HG03039 (cell line): ENCODE data around the gene TMPO.
"Not testable (repeated sequence)": the region's sequence is repeated elsewhere in the genome, so short reads cannot be mapped to it uniquely, and the experiment has no call there.

Experiments used
- ATAC-seq: cut with Tn5 transposase; IDR thresholded peaks from one replicate; pipeline ENCODE4 v1.9.1; 2021; ENCODE audit warnings: mild to moderate bottlenecking, moderate library complexity; ENCODE audit not compliant: unreplicated experiment

TMPO gene, protein sequence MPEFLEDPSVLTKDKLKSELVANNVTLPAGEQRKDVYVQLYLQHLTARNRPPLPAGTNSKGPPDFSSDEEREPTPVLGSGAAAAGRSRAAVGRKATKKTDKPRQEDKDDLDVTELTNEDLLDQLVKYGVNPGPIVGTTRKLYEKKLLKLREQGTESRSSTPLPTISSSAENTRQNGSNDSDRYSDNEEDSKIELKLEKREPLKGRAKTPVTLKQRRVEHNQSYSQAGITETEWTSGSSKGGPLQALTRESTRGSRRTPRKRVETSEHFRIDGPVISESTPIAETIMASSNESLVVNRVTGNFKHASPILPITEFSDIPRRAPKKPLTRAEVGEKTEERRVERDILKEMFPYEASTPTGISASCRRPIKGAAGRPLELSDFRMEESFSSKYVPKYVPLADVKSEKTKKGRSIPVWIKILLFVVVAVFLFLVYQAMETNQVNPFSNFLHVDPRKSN

DNA sequence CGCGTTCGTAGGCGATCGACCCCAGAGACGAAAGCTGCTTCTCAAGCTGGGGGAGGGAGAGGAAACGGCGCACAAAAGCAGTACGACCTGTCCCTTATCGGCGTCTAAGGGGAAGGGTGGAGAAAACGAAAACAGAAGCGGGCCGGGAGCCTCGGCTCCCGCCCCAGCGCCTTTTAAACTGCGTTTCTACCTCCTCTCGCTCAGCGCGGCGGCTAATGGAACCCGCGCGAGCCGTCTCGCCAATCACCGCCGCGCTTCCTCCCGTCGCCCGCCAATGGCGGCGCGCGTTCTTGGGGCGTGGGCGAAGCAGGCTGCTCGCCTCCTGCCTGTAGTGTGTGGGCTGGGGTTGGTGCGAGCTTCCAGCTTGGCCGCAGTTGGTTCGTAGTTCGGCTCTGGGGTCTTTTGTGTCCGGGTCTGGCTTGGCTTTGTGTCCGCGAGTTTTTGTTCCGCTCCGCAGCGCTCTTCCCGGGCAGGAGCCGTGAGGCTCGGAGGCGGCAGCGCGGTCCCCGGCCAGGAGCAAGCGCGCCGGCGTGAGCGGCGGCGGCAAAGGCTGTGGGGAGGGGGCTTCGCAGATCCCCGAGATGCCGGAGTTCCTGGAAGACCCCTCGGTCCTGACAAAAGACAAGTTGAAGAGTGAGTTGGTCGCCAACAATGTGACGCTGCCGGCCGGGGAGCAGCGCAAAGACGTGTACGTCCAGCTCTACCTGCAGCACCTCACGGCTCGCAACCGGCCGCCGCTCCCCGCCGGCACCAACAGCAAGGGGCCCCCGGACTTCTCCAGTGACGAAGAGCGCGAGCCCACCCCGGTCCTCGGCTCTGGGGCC is at the start of gene TMPO:
TMPO (plus strand) TSS at position 304 of the 824 bp plus-strand sequence; CDS start at position 582, 278 bp downstream.
- ATAC-seq: peak; percentile 82

DNA sequence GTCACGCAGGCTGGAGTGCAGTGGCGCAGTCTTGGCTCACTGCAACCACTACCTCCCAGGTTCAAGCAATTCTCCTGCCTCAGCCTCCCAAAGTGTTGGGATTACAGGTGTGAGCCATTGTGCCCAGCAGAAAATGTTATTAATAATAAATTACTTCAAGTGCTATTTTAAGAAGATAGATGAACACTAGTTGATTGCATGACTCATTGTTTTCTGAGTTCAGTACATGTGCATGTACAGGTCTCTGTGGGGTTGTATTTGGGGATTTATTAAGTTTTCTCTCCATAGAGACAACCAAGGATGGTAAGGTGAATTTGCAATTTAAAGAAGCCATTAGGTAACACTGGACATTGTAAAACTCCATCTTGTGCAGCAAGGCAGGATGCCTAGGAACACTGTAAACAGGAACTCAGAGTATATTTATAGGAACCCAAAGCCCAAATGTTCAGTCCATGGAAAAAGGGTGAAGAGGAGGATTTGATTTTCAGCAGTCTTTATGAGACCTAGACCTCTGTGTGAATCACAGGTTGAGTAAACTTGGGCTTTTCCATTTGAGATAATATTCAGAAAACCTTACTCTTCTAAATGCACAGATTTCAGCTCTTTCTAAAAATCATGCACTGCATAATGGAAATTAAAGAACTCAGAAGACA is 49.3 kb upstream of the TMPO start:
- ATAC-seq: no peak

DNA sequence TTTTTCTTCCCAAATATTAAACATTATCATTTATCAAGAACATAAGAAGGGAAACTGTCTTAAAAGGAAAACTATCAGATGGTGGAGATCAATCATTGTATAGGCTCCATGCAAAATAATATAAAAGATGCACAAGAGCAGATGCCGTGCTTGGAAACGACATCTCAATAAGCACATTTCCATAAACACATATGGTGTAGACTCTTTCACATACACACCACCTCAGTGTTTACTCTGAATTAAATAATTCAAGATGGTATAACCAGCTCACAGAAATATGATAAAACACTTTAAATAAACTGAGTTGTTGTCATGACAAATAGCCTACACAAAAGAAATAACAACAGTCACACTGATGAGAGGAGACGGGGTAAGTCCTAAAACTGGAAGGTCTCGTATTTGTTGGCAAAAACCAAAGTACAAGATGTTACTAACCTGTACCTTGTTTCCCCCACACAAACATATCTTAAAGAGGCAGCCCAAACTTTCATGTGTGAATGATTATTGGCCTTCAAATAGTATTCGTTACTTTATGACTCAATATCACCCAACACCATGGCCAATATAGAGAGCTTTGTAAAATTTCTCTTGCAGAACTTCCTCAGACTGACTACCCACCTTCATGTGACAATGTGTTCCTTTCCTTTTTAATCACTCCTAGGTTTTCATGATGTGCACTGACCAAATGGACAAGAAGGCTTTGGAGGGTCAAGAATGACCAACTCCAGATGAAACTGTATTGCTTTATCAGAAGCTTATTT is 48.6 kb upstream of the TMPO start:
- no peak for ATAC-seq

DNA sequence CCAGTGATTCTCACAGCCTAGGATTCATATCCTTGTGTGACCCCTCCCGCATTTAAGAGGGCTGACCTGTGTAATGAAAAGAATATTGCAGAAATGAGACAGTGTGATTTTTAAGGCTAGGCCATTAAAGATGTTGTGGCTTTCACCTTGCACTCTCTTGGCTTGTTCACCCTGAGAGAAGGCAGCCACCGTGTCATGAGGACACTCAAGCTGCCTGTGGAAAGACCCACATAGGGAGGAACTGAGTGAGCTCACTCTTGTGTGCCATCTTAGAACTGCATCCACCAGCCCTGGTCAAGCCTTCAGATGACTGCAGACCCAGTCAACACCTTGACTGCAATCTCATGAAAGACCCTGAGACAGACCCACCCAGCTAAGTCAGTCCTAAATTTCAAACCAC is 46.3 kb upstream of the TMPO start:
- no peak for ATAC-seq

DNA sequence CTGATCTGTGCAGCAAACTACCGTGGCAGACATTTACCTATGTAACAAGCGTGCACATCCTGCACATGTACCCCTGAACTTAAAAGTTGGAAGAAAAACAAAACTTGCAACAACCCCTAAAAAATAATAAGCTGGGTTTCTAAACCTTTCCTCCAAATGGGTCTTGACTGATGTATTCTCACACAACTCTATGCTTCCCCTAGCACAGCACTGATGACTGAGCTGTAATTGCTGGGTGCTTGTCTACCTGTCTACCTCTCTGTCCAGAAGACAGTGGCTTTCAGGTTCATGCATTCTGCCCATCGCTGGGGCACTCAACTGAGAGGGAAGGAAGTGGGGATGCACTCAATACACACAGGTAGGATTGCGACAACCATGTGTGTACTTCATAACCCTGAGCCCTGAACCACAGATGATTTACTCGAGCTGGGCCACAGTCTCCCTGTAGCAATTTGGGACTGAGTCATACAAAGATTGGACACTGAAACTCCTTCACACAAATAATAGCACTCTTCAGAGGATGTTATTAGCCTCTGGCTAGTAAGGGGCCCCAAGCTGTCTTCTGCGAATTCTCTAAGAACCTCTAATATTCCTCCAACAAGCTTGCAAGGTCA is 44.8 kb upstream of the TMPO start:
- peak; percentile 44 for ATAC-seq

DNA sequence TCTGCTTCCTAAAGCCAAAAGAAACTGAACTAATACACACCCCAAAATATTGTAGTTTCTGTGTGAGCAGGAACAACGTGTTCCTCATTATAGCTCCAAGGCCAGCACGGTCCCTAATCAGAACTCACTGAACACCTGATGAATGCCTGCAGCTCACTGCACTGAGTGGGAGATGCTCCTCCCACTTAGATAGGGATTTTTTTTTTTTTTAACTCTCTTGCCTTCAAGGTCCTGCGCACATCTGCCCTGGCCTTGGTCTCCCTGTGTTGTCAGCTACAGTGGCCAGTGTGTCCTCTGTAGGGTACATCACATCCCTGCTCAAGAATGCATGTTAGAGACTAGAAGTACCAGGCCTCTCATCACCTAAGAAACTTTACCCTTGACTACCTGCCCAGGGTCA is 44.3 kb upstream of the TMPO start:
- ATAC-seq: peak; percentile 25

DNA sequence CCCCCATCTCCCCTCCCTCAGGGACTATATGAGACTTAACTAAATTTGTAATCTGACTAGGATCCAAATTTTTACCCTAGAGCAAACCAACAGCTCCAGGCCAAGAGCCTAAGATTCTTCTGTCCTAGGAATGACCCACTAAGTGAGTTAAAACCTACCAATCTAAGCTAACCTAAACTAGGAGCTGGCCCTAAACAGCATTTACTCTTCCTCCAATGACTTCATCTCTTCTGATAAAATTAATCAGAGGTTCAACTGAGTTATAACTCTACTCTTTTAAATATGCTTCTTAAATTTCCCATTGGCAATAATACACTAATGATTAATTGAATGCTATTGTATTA is 39.9 kb upstream of the TMPO start:
- ATAC-seq: no peak

DNA sequence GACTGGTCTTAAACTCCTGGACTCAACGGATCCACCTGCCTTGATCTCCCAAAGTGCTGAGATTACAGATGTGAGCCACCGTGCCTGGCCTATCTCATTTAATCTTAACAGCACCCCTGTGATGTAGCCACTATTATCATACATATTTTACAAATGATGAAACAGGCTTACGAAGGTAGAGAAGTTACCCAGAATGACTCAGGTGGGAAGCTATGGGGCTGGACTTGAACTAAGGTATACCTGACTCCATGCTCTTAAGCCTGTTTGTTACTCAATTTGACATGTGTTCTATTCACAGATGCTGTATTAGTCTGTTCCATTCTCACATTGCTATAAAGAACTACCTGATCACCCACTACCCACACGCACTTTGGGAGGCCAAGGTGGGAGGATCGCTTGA is 36.8 kb upstream of the TMPO start:
- ATAC-seq: no peak

DNA sequence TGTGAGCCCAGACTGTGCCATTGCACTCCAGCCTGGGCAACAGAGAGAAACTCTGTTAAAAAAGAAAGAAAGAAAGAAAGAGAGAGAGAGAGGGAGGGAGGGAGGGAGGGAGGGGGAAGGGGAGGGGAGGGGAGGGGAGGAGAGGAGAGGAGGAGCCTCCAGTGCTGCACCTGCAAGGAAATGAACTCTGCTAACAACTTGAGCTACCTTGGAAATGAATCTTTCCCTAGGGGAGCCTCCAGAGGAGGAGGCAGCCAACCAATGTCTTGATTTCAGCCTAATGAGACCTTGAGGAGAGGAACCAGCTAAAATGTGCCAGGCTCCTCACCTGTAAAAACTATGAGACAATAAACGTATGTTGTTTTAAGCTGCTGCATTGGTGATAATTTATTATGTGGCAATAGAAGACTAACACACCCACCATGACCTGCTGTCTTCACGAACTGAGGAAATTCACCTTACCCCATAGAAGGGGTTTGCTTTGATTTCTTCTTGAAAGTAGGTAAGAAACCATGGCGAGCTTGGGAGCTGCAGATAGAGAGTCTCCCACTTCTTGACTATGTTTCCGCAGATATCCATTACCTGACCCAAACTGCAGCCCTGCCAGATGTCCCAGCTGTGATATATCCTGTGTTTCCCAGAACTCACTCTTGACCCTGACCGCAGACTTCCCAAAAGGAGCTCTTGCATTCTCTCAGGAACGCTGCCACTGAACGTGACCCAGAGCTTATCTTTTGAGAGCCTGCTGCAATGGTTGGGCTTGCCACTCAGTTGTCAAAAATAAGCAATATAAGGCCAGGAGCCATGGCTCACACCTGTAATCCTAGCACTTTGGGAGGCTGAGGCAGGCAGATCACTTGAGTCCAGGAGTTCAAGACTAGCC is 31.5 kb upstream of the TMPO start:
- ATAC-seq: no peak

DNA sequence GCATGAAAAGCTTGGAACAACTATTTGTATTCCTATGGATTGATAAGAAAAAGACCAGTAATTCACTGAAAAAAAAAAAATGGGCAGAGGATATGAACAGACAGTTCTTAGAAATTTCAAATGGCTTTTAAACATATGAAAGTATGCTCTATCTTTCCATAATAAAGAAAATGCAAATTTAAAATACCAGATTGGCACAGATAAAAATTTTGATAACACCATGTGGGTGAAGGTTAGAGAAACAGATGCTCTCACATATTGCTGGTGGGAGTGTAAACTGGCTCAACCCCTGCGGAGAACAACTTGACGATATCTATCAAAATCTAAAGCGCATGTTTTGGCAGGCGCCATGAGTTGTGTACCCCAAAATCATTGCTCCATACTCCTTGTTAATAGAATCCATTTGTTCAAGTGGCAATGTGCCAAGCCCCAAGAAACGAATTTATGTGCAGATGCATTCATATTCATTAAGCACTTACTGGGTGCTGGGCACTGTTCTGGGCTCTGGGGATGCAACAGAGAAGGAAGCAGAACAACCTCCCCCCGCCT is 29.5 kb upstream of the TMPO start:
- no peak for ATAC-seq

DNA sequence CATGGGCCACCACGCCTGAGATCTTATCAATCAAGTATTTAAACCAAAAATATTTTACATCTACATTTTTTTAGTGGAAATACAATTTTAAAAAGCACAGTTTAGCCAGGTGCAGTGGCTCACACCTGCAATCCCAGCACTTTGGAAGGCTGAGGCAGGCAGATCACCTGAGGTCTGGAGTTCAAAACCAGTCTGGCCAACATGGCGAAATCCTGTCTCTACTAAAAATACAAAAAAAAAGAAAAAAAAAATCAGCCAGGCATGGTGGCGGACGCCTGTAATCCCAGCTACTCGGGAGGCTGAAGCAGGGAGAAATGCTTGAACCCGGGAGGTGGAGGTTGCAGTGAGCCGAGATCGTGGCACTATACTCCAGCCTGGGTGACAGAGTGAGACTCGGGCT is 27.0 kb upstream of the TMPO start:
- not testable (repeated sequence) for ATAC-seq

DNA sequence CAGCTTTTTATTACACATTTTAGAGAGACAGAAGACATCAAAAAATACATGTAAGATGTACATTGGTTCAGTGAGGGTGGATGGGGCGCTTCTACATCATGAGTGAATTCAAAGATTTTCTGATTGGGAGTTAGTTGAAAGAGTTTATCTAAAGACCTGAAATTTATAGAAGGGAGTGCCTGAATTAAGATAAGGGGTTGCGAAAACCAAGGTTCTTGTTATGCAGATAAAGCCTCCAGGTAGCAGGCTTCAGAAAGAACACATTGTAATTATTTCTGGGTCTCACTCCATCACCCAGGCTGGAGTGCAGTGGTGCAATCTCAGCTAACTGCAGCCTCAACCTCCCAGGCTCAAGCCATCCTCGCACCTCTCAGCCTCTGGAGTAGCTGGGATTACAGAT is 26.2 kb upstream of the TMPO start:
- ATAC-seq: no peak

DNA sequence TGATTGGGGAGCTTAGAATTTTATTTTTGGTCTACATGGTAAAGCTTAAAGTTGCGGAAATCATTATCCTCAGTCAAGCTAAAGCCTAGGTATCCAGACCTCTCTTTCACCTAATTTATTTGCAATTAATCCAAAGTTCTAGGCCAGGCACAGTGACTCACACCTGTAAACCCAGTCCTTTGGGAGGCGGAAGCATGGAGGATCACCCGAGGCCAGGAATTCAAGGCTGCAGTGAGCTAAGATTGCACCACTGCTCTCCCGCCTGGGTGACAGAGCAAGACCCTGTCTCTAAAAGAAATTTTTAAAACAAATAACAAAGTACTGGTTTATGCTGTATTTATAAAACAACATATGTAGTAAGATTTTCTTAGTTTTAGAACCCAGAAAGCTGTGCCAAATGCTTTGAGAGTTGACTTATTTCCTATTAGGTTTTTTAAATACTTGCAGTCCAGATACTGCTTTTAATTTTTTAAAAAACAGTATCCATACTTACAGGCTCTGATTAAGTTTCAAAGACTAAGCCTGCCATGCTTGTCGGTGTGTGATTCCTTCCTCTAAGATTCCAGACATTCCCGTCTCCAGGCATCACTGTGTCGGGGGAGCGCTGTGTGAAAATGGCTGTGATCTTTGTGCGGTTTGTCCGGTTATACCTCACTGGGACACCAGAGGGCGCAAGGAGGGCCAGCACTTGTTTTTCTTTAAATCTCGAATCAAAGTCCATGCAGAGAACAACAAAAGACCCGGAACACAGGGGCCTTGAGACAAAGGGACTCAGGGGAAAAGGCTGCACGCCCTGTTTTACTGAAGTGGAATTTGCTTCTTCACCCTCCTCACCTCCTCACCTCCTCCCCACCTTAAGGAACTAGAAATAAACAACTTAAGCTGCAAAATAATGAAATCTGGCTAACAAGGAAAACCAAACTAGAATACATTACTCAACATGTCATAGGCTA is 24.6 kb upstream of the TMPO start:
- ATAC-seq: no peak

DNA sequence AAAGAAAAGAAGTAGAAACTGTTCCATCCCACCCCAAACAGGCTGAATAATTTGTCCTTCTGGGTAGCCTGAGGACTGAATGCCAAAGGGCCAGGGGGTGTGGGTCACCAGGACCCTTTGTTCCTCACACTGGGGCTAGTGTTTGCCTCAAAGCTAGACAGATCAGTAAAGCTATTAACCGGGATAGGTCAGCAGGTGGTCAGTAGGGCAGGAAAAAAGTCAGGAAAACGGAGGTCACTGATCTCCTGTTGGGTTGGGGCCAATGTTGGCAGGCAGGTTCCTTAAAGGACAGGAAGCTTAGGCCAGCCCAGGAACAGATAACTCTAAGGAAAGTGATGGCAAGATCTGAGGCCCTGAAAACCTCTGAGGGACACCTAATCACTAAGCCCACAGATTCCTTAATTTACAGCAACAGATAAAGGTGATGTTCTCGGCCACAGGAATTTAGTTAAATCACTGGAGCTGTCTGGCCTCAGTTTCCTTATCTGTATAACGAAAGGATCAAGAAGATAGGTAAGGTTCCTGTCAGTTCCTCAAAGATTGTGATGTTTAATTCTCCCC is 22.7 kb upstream of the TMPO start:
- ATAC-seq: no peak

DNA sequence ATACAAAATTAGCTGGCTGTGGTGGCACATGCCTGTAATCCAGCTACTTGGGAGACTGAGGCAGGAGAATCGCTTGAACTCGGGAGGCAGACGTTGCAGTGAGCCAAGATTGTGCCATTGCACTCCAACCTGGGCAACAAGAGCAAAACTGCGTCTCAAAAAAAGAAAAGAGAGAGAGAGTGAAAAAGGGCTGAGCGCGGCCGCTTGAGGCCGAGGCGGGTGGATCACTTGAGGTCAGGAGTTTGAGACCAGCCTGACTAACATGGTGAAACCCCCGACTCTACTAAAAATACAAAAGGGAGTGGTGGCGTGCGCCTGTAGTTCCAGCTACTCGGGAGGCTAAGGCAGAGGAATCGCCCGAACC is 14.1 kb upstream of the TMPO start:
- not testable (repeated sequence) for ATAC-seq

DNA sequence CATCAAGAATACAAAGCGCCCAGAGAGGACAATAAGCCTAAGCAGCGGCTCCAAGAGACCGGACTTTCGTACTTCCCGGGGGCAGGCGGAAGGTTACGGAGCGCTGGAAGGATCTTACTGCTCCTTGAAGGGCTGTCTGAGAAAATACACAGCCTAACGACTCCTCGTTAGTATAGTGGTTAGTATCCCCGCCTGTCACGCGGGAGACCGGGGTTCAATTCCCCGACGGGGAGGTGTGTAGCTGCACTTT is 12.1 kb upstream of the TMPO start:
- ATAC-seq: peak; percentile 61

DNA sequence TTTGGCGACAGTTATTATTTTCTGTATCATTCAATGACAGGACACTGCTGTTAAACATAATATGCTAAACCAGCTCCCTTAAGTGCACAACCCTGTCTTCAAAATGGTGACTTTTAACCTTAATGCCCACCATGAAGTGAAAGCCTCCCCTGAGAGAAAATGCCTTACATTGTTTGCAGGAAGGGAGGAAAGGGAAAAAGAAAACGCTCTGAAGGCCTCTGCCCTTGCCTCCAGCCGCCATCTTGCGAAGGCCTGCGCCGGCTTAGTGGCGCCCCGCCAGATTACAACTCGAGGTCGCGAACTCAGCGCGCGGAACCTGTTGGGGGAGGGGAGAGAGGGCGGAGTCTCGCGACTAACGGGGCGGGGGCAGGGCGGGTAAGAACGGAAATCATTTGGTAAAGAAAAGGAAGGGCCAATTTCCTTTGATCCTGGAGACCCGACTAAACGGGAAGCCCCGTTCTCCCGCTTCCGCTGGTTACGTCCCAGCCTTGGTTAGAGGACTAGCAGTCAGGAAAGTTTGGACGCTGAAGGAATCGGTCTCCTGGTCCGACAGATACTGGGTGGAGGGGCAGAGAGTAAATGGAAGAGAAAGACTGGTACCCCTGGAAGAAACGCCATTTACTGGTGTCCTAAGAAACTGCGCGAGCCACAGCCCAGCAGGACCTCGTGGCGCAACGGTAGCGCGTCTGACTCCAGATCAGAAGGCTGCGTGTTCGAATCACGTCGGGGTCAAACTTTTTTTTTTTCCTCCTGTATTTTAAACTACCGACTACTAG is 11.6 kb upstream of the TMPO start:
- ATAC-seq: peak; percentile 74

DNA sequence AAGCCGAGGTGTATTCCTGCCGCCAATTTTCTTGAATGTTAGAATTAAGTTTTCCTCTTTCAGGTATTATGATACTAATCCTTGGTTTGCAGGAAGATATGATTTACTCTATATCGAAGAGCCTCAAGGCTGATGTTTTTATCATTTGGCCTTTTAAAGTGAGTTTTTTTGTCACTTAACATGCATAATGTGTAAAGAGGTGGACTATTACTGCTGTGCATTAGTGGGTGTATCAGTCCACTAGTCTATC is 11.1 kb upstream of the TMPO start:
- no peak for ATAC-seq
